Measurements from ENCODE around the gene CDH23.

The CDH23 gene

GRCh38 chr10:71392791-71393781, 3.6 kb upstream of the CDH23 start:
- DNase-seq (ENCODE audit: low spot score): no peak

GRCh38 chr10:71393841-71394475, 2.8 kb upstream of the CDH23 start:
- no peak for DNase-seq (ENCODE audit: low spot score)

- DNase-seq (ENCODE audit: low spot score): no peak
Measured at GRCh38 chr10:71394926-71395562, 1.7 kb upstream of the CDH23 start.

- no peak for DNase-seq (ENCODE audit: low spot score)
Measured at GRCh38 chr10:71395621-71396020, 1.1 kb upstream of the CDH23 start.

GRCh38 chr10:71396084-71396710, 523 bp upstream of the CDH23 start:
- DNase-seq (ENCODE audit: low spot score): peak; percentile 50

GRCh38 chr10:71397296-71398212, 834 bp downstream of the CDH23 start:
- no peak for DNase-seq (ENCODE audit: low spot score)

- no peak for DNase-seq (ENCODE audit: low spot score)
Measured at GRCh38 chr10:71398976-71399375, 2.3 kb downstream of the CDH23 start.

GRCh38 chr10:71399946-71400345, 3.2 kb downstream of the CDH23 start:
- DNase-seq (ENCODE audit: low spot score): no peak

- no peak for DNase-seq (ENCODE audit: low spot score)
Measured at GRCh38 chr10:71401056-71401455, 4.3 kb downstream of the CDH23 start.

- no peak for DNase-seq (ENCODE audit: low spot score)
Measured at GRCh38 chr10:71402005-71402404, 5.3 kb downstream of the CDH23 start.

GRCh38 chr10:71404503-71405295, 8.0 kb downstream of the CDH23 start:
- DNase-seq (ENCODE audit: low spot score): no peak

- no peak for DNase-seq (ENCODE audit: low spot score)
Measured at GRCh38 chr10:71406878-71407277, 10.2 kb downstream of the CDH23 start.

- DNase-seq (ENCODE audit: low spot score): no peak
Measured at GRCh38 chr10:71408436-71409225, 11.9 kb downstream of the CDH23 start.

GRCh38 chr10:71409516-71410104, 12.9 kb downstream of the CDH23 start:
- no peak for DNase-seq (ENCODE audit: low spot score)

GRCh38 chr10:71413581-71413980, 16.9 kb downstream of the CDH23 start:
- DNase-seq (ENCODE audit: low spot score): no peak

GRCh38 chr10:71414359-71414758, 17.6 kb downstream of the CDH23 start:
- DNase-seq (ENCODE audit: low spot score): no peak

- no peak for DNase-seq (ENCODE audit: low spot score)
Measured at GRCh38 chr10:71419002-71419540, 22.4 kb downstream of the CDH23 start.

GRCh38 chr10:71419750-71420149, 23.0 kb downstream of the CDH23 start:
- DNase-seq (ENCODE audit: low spot score): no peak

GRCh38 chr10:71421075-71421434, 24.3 kb downstream of the CDH23 start:
- DNase-seq (ENCODE audit: low spot score): no peak

Data from globus pallidus (tissue), 1 donor.